Body of pancreas (tissue), 4 donors: ENCODE results near the gene LILRA2.

Experiments used
- CTCF ChIP-seq, 7 experiments: fragments of 450-650 bp in 4 of 7; fragments of 200-600 bp in 3 of 7; sonication (generic) in 3 of 7; IDR thresholded peaks; one replicate each; pipeline ENCODE4 v1.5.1; 2016 to 2019; ENCODE audit warnings: antibody characterized with exemption in 7 of 7
- POLR2A ChIP-seq, 3 donors: fragments of 450-650 bp; IDR thresholded peaks; one replicate each; pipeline ENCODE4 v1.6.1; 2016; ENCODE audit warnings: antibody characterized with exemption in 3 of 3, mild to moderate bottlenecking in 2 of 3

GRCh38 chr19:54633401-54633800 lies 59.8 kb downstream of the LILRA2 start:
- TF ChIP-seq CTCF (IDR thresholded peaks at IDR 0.05) (no peak), POLR2A (IDR thresholded peaks at IDR 0.05) (no peak)
